ENCODE results near the gene OR8B8. TPM values are rescaled to one million over a fixed set of nuclear protein-coding genes. Genes with fewer than 3 reads are reported as not detected.
A peak's percentile ranks its signal among the peaks of the same experiment; 100 is the strongest.

OR8B8 gene
- polyA plus RNA-seq, 1 experiment: not detected

GRCh38 chr11:124481365-124482323, 36.1 kb upstream of the OR8B8 start:
- DNase-seq (ENCODE audit: low read depth): no peak
- H3K27me3 ChIP-seq (ENCODE audit: control insufficient read depth, insufficient read depth, low read length): no peaks in the 10 kb centered on the region
- H3K4me3 ChIP-seq (ENCODE audit: low read depth, low read length): peak overlapping the region; percentile 9
- POLR2A ChIA-PET: no interaction called here
- no peaks in the 10 kb centered on the region for H3K36me3 ChIP-seq (ENCODE audit: control insufficient read depth, insufficient read depth, low read length)
- TF ChIP-seq, protein P1, sequence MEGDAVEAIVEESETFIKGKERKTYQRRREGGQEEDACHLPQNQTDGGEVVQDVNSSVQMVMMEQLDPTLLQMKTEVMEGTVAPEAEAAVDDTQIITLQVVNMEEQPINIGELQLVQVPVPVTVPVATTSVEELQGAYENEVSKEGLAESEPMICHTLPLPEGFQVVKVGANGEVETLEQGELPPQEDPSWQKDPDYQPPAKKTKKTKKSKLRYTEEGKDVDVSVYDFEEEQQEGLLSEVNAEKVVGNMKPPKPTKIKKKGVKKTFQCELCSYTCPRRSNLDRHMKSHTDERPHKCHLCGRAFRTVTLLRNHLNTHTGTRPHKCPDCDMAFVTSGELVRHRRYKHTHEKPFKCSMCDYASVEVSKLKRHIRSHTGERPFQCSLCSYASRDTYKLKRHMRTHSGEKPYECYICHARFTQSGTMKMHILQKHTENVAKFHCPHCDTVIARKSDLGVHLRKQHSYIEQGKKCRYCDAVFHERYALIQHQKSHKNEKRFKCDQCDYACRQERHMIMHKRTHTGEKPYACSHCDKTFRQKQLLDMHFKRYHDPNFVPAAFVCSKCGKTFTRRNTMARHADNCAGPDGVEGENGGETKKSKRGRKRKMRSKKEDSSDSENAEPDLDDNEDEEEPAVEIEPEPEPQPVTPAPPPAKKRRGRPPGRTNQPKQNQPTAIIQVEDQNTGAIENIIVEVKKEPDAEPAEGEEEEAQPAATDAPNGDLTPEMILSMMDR (IDR thresholded peaks at IDR 0.05; ENCODE audit: insufficient read depth, low read depth, low read length): no peak
- CTCF ChIA-PET: no interaction called here

DNA sequence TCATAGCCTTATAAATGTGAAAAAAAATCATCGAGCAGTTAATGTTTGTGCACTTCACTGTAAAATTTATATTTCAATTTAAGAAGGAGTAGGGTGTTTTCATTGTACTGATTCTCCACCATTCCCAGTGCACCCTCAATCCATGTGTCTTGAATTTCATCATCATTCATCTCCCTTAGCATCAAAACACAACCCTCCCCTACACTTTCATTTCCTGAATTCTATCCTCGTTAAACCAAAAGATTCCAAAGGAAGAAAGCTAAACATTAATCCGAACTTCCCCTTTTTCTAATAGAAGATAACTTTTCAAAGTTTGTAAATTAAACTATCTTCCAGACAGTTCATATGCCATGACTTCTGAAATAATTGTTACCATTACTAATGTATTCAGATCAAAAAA, 34.1 kb upstream of the OR8B8 start:
- Histone ChIP-seq H3K36me3 (ENCODE audit: control insufficient read depth, insufficient read depth, low read length) (no peaks in the 10 kb centered on the region), H3K4me3 (ENCODE audit: low read depth, low read length) (no peak overlapping the region), H3K27me3 (ENCODE audit: control insufficient read depth, insufficient read depth, low read length) (no peaks in the 10 kb centered on the region)
- CTCF ChIA-PET: no interaction called here
- TF ChIP-seq, protein P1 (IDR thresholded peaks at IDR 0.05; ENCODE audit: insufficient read depth, low read depth, low read length): no peak
- DNase-seq (ENCODE audit: low read depth): no peak
- POLR2A ChIA-PET: no interaction called here

- Histone ChIP-seq H3K36me3 (ENCODE audit: control insufficient read depth, insufficient read depth, low read length) (no peaks in the 10 kb centered on the region), H3K4me3 (ENCODE audit: low read depth, low read length) (no peak overlapping the region), H3K27me3 (ENCODE audit: control insufficient read depth, insufficient read depth, low read length) (no peaks in the 10 kb centered on the region)
- DNase-seq (ENCODE audit: low read depth): no peak
- POLR2A ChIA-PET: no interaction called here
- CTCF ChIA-PET: no interaction called here
- TF ChIP-seq, protein P1 (IDR thresholded peaks at IDR 0.05; ENCODE audit: insufficient read depth, low read depth, low read length): no peak
Measured at GRCh38 chr11:124475265-124475664, 29.8 kb upstream of the OR8B8 start.

GRCh38 chr11:124474779-124475178, 29.3 kb upstream of the OR8B8 start:
- no peaks in the 10 kb centered on the region for H3K27me3 ChIP-seq (ENCODE audit: control insufficient read depth, insufficient read depth, low read length)
- POLR2A ChIA-PET: no interaction called here
- TF ChIP-seq, protein P1 (IDR thresholded peaks at IDR 0.05; ENCODE audit: insufficient read depth, low read depth, low read length): no peak
- CTCF ChIA-PET: no interaction called here
- DNase-seq (ENCODE audit: low read depth): no peak
- H3K36me3 ChIP-seq (ENCODE audit: control insufficient read depth, insufficient read depth, low read length): no peaks in the 10 kb centered on the region
- H3K4me3 ChIP-seq (ENCODE audit: low read depth, low read length): no peak overlapping the region

GRCh38 chr11:124474079-124474478, 28.6 kb upstream of the OR8B8 start:
- Histone ChIP-seq H3K27me3 (ENCODE audit: control insufficient read depth, insufficient read depth, low read length) (no peaks in the 10 kb centered on the region), H3K4me3 (ENCODE audit: low read depth, low read length) (no peak overlapping the region), H3K36me3 (ENCODE audit: control insufficient read depth, insufficient read depth, low read length) (no peaks in the 10 kb centered on the region)
- CTCF ChIA-PET: no interaction called here
- POLR2A ChIA-PET: no interaction called here
- DNase-seq (ENCODE audit: low read depth): no peak
- TF ChIP-seq, protein P1 (IDR thresholded peaks at IDR 0.05; ENCODE audit: insufficient read depth, low read depth, low read length): no peak
